Medulla oblongata (tissue), 1 donor: Measurements from ENCODE around the gene APOC1.
A peak's percentile ranks its signal among the peaks of the same experiment; 100 is the strongest.
"Not testable (repeated sequence)": the region's sequence is repeated elsewhere in the genome, so short reads cannot be mapped to it uniquely, and the experiment has no call there.

Experiments
- DNase-seq: peaks from one replicate; pipeline ENCODE4 v3.0.0-alpha.2; 2015; ENCODE audit errors: extremely low spot score

The APOC1 gene

DNA sequence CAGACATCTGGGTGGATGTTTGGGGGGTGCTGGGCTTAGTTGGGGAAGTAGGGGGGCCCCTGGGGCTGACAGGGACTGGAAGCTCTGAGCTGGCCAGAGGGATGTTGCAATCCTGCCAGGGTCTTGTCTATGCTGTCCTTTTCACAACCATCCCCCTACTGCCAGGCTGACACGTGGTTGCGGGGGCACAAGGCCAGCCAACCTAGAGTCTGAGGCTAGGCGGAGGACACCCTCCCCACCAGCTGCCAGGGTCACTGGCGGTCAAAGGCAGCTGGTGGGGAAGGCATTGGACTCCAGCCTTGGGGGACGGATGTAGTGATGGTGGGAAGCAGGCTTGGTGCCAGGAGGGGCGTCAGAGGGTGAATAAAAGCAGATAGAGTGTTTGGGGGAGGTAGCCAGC is 1.6 kb upstream of the APOC1 start:
- DNase-seq: peak; percentile 91

DNA sequence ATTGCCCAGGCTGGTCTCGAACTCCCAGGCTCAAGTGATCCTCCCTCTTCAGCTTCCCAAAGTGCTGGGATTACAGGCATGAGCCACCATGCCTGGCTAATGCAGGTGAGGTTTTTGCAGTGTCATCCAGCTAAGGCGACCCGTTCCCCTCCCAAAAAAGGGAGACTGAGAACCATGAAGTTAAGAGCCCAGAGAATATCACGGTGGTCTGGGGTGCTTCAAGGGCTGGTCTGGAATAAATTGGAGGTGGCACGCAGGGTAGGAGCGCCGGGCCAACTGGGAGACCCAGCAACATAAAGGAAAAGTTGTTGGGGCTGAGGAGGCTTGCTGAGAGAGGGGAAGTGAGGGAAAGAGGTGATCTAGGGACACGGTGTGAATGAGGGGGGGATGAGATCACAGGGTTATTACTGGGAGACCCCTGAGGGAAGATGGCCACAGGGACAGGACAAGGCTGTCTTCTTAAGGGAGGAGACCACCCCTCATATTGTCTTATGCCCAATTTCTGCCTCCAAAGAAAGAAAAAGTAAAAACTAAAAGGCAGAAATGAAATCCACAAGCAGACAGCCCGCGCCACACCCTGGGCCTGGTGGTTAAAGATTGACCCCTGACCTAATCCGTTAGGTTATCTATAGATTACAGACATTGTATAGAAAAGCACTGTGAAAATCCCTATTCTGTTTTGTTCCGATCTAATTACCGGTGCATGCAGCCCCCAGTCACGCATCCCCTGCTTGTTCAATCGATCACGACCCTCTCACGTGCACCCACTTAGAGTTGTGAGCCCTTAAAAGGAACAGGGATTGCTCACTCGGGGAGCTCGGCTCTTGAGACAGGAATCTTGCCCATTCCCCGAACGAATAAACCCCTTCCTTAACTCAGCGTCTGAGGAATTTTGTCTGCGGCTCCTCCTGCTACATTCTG is 636 bp upstream of the APOC1 start:
- DNase-seq: peak; percentile 61

DNA sequence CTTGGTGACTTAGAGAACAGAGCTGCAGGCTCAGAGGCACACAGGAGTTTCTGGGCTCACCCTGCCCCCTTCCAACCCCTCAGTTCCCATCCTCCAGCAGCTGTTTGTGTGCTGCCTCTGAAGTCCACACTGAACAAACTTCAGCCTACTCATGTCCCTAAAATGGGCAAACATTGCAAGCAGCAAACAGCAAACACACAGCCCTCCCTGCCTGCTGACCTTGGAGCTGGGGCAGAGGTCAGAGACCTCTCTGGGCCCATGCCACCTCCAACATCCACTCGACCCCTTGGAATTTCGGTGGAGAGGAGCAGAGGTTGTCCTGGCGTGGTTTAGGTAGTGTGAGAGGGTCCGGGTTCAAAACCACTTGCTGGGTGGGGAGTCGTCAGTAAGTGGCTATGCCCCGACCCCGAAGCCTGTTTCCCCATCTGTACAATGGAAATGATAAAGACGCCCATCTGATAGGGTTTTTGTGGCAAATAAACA is 9.9 kb downstream of the APOC1 start:
- DNase-seq: no peak

DNA sequence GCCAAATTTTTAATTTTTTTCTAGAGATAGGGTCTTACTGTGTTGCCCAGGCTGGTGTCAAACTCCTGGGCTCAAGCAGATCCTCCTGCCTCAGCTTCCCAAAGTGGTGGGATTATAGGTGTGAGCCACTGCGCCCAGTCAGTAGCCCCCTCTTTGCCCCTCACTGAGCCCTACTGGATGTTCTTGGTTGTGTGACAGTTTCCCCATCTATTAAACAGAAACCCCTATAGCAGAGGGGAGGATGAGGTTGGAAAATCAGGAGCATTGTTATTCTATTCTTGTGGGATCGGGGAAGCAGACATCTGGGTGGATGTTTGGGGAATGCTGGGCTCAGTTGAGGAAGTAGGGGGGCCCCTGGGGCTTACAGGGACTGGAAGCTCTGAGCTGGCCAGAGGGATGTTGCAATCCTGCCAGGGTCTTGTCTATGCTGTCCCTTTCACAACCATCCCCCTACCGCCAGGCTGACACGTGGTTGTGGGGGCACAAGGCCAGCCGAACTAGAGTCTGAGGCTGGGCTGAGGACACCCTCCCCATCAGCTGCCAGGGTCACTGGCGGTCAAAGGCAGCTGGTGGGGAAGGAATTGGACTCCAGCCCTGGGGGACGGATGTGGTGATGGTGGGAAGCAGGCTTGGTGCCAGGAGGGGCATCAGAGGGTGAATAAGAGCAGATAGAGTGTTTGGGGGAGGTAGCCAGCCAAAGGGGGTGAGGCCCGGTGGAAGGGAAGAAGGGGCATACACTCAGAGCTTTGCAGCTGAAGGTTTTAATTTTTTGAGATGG is 10.9 kb downstream of the APOC1 start:
- DNase-seq: peak; percentile 93

DNA sequence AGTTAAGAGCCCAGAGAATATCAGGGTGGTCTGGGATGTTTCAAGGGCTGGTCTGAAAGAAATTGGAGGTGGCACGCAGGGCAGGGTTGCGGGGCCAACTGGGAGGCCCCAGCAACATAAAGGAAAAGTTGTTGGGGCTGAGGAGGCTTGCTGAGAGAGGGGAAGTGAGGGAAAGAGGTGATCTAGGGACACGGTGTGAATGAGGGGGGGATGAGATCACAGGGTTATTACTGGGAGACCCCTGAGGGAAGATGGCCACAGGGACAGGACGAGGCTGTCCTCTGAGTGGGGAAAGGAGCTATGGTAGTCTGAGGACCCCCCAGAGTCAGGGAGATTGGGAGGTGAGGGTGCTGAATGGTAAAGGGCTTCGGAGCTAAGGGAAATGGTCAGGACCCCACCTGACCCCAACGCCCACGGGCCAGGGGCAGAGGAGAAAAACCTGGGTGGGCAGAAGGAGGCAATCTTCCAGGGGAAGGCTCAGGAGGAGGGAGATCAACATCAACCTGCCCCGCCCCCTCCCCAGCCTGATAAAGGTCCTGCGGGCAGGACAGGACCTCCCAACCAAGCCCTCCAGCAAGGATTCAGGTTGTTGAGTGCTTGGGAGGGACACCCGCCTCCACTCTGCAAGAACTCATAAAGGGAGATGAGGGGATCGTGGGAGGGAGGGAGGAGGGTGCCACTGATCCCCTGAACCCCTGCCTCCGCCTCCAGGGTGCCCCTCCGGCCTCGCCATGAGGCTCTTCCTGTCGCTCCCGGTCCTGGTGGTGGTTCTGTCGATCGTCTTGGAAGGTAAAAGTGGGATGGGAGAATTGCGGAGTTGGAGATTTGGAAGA is 12.1 kb downstream of the APOC1 start:
- DNase-seq: not testable (repeated sequence)

DNA sequence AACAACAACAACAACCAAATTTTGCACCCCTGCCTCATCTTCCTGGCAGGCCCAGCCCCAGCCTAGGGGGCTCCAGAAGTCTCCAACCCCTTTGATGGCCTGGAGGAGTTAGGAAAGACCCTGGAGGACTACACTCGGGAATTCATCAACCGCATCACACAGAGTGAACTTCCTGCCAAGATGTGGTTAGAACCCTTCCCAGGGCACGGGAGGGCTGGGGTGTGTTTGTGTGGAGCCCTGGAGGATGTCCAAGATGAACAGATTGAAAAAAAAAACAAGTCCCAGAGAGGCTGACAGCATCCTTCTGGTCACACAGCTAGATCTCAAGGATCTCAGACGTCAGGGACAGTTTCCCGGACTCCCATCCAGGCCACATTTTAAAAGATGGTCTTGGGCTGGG is 13.3 kb downstream of the APOC1 start:
- DNase-seq: no peak

DNA sequence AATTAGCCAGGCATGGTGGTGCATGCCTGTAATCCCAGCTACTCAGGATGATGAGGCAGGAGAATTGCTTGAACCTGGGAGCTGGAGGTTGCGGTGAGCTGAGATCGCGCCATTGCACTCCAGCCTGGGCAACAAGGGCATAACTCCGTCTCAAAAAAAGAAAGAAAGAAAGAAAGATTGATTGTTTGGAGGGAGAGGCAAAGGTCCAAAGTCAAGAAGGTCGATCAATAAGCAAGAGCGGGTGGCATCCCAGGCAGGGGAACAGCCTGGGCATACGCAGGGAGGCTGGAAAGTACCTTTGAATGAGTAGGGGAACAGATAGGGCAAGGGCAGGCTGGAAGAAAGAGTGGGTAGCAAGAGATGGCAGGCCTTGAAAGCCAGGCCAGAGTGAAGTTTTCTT is 15.7 kb downstream of the APOC1 start:
- DNase-seq: no peak

DNA sequence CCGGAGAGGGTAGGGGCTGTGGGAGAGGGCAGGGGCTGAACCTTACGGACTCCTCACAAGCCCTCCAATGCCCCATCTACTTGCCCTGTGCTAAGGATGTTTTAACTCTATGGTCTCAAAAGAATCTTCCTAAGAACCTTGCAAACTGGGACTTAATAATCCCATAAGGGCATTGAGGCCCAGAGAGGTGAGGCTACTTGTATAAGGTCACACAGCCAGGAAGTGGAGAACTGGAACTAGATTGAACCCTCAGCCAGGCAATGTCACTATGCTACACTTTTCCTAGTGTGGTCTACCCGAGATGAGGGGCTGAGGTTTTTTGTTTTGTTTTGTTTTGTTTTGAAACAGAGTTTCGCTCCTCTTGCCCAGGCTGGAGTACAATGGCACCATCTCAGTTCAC is 17.1 kb downstream of the APOC1 start:
- no peak for DNase-seq

DNA sequence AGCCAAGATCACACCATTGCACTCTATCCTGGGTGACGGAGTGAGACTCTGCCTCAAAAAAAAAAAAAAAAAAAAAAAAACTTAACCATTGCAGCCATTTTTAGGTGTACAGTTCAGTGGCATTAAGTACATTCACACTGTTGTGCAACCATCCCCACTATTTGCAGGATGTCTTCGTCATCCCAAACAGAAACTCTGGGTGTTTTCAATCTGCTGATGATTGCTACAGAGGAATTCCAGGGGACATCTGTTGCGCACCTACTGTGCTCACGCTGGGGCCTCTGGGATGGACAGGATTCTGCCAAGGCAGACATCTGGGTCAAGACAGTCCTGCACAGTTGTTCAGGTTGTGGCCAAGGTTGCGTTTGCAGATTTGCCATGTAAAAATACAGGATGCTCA is 25.3 kb downstream of the APOC1 start:
- no peak for DNase-seq

DNA sequence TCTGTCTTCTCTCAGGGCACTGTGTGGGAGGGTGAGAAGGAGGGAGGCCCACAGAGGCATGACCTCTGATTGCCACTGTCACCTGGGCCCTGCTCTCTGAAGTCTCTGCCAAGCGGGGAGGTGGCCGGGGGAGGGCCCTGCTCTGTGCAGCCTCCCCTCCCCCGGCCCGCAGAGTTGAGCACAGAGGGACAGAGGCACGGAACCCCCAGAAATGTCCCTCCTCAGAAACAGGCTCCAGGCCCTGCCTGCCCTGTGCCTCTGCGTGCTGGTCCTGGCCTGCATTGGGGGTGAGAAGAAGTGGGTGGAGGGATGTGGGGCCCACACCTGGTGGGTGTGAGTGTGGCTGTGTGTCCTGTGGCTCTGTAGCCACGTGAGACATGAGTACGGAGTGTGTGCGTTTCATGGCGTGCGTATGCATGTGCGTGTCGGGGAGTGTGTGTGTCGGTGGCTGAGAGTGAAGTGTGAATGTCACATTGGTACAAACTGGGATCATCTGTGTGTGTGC is 27.7 kb downstream of the APOC1 start, which contains the start of gene APOC4:
TSS of gene APOC4 (plus strand) at position 171 of the 505 bp plus-strand sequence. CDS start at position 212, 41 bp downstream.
- no peak for DNase-seq

DNA sequence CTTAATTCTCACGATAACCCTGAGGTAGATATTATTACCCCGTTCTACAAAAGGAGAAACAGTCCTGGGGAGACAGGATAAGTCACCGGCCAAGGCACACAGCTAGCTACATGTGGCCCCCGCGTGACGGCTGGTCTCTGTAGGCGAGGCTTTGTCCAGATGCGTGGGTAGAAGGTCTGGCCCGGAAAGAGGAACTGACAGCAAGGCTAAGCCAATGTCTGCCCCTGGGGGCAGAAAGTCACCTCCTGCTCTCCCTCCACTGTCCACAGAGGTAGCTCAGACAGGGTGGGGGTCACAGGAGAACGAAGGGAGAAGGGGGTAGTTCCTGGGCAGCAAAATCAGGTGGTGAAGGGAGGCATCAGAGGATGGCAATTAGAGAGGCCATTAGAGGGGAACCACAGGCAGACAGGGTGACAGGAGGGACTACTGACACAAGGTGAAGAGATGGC is 29.4 kb downstream of the APOC1 start:
- DNase-seq: peak; percentile 87

DNA sequence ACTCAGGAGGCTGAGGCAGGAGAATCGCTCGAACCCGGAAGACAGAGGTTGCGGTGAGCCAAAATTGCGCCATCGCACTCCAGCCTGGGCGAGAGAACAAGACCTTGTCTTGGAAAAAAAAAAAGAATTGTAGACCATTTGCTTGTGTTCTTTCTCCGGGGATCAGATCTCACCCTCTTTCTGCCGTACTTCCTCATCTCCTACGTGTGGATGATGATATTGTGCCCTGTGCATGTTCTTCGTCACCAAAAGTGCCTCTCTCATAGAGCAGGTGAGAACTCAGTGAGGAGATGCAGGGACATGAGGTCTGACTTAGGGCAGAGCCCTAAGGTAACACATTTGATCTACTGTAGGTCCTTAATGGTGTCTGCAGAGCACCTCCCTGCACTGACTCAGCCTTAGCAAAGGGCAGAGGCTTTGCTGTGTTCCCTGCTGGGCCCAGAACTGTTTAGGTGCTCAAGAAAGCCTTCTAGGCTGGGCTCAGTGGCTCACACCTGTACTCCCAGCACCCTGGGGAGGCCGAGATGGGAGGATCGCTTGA is 32.7 kb downstream of the APOC1 start:
- DNase-seq: peak; percentile 51

DNA sequence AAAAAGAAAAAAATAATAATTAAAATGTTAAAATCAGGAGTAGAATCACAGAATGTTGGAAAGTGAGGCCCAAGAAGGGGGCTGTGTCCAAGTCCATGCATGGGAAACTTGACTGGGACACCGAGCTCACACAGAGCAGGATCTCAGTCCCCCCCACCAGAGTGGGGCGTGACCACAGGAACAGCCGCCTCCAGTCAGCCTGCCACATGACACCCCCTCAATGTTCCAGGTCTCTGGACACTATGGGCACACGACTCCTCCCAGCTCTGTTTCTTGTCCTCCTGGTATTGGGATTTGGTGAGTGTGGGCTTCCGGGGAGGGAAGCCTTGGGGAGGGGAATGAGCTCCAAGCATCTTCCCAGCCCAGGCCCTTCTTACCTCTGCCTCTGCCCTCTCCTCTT is 33.8 kb downstream of the APOC1 start:
- DNase-seq: no peak

DNA sequence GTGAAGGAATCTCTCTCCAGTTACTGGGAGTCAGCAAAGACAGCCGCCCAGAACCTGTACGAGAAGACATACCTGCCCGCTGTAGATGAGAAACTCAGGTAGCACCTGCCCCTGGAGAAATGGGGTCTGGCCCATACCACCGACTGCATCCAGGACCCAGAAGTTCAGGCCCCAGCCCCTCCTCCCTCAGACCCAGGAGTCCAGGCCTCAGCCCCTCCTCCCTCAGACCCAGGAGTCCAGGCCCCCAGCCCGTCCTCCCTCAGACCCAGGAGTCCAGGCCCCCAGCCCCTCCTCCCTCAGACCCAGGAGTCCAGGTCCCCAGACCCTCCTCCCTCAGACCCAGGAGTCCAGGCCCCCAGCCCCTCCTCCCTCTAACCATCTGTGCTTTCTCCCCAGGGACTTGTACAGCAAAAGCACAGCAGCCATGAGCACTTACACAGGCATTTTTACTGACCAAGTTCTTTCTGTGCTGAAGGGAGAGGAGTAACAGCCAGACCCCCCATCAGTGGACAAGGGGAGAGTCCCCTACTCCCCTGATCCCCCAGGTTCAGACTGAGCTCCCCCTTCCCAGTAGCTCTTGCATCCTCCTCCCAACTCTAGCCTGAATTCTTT is 34.5 kb downstream of the APOC1 start:
- DNase-seq: no peak

DNA sequence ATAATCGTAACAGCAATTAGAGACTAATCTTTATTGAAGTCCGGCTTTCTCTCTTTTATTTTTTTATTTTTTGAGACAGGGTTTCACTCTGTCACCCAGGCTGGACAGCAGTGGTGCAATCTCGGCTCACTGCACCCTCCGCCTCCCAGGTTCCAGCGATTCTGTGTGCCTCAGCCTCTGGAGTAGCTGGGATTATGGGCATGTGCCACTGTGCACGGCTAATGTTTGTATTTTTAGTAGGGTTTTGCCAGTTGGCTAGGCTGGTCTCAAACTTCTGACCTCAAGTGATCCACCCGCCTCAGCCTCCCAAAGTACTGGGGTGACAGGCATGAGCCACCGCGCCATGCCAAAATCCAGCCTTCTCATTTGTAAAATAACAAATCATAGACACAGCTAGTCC is 35.1 kb downstream of the APOC1 start:
- DNase-seq: no peak

DNA sequence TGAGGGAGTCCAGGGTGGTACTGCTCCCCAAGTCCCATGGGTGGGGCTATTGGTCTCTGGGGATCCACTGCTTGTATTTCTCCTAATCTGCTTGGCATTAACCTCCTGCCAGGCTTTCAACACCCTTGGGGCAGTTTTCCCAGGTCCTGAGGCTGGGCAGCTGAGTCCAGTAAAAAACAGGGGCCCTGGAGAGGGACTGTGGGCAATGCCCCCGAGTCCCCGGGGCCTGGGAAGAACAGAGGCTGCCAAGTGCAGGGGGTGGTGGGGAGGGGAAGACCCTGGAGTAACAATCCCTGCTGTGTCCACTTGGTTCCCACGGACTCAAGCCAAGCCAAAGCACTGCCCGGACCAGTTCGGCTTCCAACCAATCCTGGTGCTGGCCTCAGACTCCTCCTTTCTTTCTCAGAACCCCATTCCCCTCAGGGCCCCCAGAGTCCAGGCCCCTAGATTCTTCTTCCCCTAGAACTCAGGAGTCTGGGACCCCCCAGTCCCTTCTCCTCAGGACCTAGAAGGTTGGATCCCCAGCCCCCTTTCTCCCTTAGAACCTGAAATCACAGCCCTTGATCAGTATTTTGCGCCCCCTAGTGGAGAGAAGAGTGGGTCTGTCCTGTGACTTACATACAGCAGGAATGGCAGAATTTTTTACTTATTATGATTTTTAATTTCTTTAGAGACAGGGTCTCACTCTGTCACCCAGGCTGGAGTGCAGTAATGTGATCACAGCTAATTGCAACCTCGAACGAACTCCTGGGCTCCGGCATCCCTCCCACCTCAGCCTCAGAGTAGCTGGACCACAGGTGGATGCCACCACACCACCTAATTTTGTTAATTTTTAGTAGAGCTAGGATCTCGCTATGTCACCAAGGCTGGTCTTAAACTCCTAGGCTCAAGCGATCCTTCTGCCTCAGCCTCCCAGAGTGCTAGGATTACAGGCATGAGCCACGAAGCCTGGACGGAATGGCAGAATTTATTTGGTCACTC is 37.1 kb downstream of the APOC1 start:
- peak; percentile 93 for DNase-seq

DNA sequence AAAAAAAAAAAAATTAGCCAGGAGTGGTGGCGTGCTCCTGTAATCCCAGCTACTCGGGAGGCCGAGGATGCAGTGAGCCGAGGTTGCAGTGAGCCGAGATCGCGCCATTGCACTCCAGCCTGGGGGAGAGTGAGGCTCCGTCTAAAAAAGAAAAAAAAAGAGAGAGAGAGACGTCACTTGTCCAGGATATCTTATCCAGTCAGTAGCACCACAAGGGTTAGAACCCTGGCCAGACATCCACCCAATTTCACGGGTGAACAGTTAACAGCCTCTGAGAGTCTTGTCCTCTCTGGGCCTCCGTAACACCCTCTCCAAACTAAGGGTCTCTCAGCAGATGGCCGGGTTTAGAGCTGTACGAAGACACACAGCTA is 39.9 kb downstream of the APOC1 start:
- DNase-seq: no peak

DNA sequence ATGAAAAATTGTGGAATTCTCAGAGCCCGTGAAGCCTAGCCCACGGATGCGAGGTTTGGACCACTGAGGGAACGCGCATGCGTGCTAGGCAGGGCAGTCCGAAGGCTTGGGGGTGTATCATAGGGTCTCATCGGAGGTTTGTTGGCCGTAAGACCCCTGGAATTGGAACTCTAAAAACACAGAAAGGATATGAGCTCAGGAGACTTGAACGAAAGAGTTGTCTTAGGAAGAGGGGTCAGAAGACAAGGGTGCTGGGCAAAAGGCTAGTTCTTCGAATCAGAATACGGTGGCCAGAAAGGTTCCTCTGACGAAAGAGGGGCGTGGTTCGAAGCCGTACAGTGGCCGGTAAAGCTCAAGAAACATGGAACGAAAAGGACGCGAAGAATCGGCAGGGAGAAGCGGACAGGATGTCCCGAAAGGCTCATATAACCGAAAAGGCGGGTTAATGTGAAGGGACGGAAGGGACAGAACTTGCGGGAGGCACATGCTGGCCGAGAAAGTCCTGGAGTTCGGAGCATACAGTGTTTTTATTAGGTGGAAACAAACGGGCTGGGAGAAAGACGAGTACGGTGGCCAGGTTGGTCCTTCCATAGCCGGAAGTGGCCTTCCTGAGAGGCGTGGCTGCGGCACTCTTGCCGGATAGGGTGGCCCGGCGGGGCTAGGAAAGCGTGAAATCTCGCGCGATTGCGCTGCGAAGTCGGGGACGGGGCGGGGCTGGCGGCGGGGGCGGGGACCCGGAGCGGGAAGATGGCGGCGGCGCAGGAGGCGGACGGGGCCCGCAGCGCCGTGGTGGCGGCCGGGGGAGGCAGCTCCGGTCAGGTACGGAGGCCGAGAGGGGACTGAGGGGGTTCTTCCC is 40.5 kb downstream of the APOC1 start, which contains the start of gene CLPTM1:
TSS of gene CLPTM1 (plus strand) at position 732 of the 856 bp plus-strand sequence. CDS start at position 748, 16 bp downstream.
- DNase-seq: peak; percentile 97
